ENCODE results near the gene RCOR2.

Gene RCOR2

GRCh38 chr11:63929616-63930015 is 12.7 kb upstream of the RCOR2 start:
- FAIRE-seq: no peak

DNA sequence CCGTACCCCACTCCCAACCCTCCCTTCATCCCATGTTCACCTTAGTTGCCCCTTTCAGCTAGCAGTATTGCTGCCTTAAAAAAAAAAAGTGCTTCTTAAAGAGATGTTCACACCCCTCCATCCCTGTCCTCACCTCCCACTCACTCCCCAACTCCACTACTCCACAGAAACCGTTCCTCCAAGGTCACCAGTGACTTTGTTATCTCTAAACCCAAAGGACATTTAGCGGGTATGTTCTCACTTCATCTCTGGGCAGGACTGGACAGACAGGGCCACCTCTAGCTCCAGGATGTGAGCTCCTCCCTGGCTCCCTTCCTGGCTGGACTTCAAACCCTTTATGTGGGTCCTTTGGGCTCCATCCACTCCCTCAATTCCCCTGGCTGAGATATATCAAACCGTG is 6.4 kb upstream of the RCOR2 start:
- DNase-seq (ENCODE audit: insufficient read length, low spot score) (no peak), FAIRE-seq (no peak)

More at GRCh38 chr11:63929616-63930015, 12.7 kb upstream of the RCOR2 start:
- no peak for DNase-seq (ENCODE audit: insufficient read length, low spot score)

DNA sequence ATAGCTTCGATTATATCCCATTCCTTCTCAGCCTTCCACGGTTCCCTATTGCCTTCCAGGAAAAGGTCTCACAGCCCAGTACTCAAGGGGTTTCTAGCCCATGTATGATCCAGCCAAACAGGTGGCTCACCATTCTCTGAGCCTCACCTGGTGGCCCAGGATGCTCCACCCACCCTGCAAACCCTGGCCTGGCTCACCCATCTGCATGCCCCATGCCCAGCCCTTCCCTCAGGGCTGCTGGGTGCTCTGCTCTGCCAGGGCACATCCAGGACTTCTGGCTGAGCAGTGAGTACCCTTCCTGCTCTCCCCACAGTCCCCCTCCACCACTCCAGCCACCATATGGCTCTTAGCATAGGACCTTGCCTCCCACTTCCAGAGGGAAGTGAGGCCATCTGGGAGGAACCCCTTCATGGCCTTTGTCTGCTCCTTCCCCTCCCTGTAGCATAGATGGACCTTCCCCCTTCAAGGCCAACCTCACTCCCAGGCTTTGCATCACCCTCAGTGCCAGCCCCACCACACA is 5.8 kb upstream of the RCOR2 start:
- FAIRE-seq (no peak), DNase-seq (ENCODE audit: insufficient read length, low spot score) (no peak)

DNA sequence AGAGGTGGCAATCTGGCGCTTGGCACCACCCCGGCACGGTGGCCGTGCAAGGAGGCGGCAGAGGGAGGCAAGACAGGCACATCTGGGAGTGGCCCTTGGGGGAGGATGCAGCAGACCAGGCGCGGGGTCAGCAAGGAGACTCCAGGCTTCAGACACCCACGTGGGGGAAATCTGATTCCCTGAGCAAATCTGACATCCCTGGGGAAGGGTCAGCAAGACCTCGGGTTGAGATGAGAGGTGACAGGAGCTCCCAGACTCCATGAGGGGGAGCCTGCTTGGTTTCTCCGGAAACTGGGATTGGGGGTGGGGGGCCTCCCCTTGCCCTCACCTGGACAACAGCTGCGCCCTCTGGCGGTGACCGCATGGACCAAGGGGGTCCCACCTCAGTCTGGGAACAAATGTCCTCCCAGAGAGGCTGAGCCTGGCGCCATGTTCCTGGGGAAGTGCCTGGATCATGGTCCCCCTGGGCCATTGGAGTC is 4.0 kb upstream of the RCOR2 start:
- DNase-seq (ENCODE audit: insufficient read length, low spot score) (no peak), FAIRE-seq (no peak)

DNA sequence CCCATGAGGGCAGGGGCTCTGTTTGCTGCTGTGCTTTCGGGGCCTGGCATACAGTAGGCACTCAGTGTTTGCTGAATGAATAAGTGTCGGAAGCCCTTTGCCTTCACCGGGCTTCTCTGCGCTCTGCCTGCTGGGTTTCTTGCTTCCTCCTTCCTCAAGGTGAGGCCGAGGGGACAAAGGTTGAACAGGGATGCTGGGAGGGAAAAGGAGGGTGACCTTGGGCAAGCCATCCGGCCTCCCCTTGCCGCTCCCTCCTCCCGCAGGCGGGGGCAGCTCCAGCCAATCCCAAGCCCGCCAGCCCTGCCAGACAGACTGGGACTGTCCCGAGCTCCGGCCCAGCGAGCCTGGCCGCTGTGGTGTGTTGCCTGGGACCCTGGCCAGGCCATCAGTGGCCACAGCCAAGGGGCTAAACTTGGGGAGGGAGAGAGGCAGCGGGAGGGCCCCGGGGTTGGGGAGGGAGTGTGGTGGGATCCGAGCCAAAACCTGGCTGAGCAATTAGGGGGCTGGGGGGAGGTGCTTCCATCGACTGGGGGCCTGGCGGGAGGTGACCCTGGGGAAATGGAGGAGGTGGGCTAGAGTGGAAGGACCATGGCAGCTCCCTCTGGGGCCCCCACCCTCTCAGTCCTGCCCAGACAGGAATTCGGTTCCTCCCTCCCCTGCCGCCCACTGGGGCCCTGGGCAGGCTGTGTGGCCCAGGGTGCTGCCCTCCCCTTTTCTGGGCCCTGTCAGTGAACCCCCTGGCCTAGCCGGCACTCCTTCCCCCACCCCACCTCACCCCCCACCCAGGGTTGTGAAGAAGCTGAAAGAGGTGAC is 3.4 kb upstream of the RCOR2 start:
- FAIRE-seq (no peak), DNase-seq (ENCODE audit: insufficient read length, low spot score) (no peak)

DNA sequence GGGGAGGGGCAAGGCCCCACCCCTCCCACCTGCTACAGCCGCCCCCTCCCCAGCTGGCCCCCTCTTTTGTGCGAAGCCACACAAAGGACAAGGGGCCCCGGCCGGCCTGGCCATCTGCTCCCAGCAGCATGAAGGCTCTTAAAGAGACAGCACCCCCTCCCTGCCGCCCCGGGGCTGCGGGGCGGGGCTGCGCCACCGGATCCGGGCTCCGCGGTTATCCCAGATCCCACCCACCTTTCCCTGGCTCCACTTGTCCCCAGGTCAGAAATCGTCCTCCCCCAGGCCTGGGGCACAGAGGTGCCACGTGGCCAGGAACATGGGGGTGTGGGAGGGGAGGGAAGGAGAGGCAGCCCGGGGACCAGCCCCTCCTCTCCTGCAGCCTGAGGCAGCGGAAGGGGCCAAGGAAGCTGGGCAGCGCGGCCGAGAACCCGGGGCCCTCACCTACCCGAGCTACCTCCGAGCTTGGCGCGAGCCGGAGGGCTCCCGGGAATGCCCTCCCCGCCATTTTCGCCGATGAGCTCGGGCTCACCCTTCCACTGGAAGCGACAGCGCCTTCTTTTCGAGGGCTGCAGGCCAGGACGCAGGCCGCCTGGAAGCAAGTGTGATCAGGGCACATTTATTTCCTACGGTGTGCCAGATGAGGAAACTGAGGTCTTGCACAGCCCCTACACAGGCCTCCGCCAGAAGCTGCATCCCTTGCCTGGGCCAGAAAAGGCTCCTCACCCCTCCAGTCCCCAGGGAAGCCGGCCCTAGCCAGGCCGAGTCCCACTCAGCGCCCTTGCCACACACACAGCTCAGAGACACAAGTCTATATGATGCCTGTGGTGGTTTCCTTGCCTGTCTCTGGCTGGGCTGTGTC is 2.5 kb upstream of the RCOR2 start:
- DNase-seq (ENCODE audit: insufficient read length, low spot score) (no peak), FAIRE-seq (no peak)

DNA sequence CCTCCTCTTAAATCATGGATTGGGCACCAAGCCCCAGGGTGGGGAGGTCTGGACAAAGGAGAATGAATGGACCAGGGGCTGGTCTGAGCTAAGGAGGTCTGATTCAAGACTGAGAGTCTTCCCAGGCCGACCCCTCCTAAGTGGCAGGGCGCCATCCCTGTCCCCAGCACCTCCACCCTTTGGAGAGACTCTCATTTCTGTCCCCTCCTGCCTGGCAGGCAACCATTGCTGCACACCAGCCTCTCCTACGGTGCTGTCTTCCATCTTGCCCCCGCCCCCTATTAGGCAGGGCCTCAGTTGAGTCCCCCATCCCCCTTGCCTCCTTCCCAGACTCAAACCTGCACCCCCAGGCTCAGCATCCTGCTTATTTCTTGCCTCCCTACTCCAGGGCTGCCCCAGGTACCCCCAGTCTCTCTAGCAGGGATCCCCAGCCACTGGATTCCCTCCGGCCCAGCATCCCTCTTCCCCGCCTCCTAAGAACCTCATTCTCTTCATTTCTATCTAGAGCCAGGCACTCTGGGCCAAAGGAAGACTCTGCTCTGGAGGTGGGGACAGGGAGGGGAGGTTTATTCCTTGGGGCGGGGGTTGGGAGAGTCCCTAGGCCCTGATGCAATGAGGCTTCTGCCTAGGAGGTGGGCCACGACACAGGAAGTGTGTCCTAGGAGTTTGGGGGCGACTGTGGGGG is 1.7 kb upstream of the RCOR2 start:
- FAIRE-seq (no peak), DNase-seq (ENCODE audit: insufficient read length, low spot score) (no peak)

- FAIRE-seq: no peak
- DNase-seq (ENCODE audit: insufficient read length, low spot score): peak; percentile 48
Observed at GRCh38 chr11:63917692-63918506, 935 bp upstream of the RCOR2 start.

GRCh38 chr11:63915961-63916836 is 765 bp downstream of the RCOR2 start:
- FAIRE-seq (peak; percentile 48), DNase-seq (ENCODE audit: insufficient read length, low spot score) (peak; percentile 72)

DNA sequence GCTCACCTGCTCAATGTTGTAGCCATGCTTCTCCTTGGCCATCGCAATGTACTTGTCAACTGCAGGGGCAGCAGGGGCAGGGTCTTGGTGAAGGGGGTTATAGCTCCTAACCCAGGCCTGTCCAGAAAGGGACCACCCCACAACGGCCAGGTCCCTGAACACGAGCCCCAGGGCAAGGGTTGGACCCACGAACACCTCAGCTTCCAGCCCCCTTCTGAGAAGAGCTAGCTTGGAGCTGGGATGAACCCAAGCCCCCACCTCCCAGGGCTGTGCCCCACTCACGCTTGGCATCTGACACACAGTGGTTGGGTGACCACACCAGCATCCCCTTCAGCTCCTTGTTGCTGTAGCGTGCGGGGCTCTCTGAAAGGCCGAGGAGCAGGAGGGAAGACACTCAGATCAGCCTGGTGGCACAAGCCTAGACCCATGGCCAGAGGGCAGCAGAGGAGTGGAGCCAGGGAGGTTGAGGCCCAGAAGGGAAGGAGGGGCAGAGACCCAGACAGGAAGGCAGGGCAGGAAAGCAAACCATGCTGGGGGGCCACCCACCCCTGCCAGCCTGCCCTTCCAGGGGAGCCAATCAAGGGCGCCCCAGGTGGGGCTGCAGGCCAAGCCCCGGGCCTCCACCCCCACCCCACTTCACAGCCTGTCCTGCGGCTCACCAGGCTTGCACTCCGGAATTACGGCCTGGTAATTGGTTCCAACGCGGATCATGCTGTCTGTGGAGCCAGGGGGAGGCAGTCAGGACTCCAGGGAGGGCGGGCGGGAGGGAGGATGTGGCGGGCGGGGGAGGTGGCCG is 1.9 kb downstream of the RCOR2 start:
- DNase-seq (ENCODE audit: insufficient read length, low spot score) (no peak), FAIRE-seq (no peak)

DNA sequence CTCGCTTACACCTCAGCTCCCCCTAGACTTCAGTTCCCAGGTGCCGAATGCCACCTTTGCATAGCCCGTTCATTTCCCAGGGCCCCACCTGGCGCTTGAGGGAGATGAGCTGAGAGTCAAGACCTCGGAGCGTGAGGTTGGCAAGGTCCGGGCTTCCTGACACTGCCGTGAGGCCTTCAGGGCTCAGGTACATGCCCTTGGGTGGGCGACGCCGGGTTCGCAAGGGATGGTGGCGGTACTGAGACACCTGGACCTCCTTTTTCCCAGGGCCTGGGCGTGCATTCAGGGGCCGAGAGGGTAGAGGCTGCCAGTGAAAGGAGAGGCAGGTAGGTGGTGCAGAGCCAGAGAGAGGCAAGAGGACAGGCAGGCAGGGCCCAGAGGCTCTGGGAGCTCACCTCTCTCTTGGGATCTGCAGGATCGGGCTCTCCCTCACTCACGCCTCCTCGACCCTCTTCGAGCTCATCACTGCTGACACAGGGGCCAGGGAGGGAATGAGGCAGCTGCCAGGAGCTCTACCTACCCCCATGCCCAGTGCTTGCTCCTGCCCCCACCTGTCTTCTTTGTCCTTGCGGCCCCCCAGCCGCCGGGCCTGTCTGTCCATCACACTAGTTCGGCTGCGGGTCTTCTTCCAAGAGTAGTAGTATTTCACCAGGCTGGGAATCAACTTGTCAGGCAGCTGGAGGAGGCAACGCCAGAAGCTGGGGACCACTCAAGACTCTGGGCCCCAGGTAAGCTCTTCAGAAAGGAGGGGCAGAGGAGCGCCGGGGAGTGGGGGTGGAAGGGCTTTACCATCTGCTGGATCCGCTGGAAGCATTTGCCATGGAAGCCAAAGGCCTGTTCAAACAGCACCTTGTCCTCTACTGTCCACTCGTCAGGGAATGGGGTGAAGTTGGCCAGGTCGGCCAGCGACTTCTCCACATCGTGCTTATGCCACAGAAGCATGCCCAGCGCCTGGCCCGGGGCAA is 2.8 kb downstream of the RCOR2 start:
- FAIRE-seq (no peak), DNase-seq (ENCODE audit: insufficient read length, low spot score) (no peak)

DNA sequence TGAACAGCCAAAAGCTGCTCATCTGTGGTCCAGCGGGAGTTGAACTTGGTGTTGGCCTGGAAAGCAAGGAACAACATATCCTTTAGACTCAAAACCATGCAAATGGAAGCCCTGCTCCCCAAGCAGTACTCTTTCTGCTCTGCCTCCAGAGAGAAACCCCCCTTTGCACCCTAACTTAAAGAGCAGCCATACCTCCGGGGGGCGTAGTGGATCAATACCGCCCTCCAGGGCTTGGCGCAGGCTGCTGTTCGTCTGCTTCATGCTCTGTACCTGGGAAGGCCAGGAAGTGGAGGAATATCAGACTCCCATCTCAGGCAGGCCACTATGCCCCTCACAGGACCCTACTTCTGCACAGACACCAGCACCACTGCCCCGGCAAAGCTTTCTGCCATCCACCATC is 4.3 kb downstream of the RCOR2 start:
- FAIRE-seq (no peak), DNase-seq (ENCODE audit: insufficient read length, low spot score) (no peak)

GRCh38 chr11:63911876-63912275 is 5.1 kb downstream of the RCOR2 start:
- DNase-seq (ENCODE audit: insufficient read length, low spot score): no peak
- no peak for FAIRE-seq

DNA sequence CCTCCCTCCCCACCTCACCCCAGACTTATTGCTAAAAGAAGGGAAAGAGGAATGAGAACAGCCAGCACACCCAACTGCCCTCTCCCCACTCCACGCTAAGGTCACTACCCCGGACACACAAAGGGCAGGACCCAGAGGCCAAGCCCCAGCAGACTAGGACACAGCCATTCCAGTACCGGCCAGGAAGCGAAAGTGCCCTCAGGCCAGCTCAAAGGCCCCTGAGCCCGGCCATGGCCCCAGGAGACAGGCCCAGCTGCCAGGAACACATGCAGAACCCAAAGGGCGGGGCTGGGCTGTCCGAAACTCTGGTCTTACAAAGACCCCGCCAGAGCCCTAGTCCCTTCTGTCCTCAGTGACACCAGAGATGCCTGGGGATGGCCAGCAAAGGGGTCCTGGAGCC is 5.5 kb downstream of the RCOR2 start:
- no peak for DNase-seq (ENCODE audit: insufficient read length, low spot score)
- no peak for FAIRE-seq

- FAIRE-seq: no peak
Observed at GRCh38 chr11:63910675-63911074, 6.3 kb downstream of the RCOR2 start.

GRCh38 chr11:63909591-63910506 is 7.1 kb downstream of the RCOR2 start:
- no peak for DNase-seq (ENCODE audit: insufficient read length, low spot score)
- FAIRE-seq: no peak

More at GRCh38 chr11:63910675-63911074, 6.3 kb downstream of the RCOR2 start:
- DNase-seq (ENCODE audit: insufficient read length, low spot score): no peak
